ENCODE data around the gene SULT1A2. TPM values are rescaled to one million over a fixed set of nuclear protein-coding genes. Genes with fewer than 3 reads are reported as not detected.
A peak's percentile ranks its signal among the peaks of the same experiment; 100 is the strongest.

Gene SULT1A2
- total and polyA plus RNA-seq, 2 of the 13 experiments (the other 11 are each of a cell fraction or from before 2014, with no cell fraction given), result 33.0 to 34.2 TPM

DNA sequence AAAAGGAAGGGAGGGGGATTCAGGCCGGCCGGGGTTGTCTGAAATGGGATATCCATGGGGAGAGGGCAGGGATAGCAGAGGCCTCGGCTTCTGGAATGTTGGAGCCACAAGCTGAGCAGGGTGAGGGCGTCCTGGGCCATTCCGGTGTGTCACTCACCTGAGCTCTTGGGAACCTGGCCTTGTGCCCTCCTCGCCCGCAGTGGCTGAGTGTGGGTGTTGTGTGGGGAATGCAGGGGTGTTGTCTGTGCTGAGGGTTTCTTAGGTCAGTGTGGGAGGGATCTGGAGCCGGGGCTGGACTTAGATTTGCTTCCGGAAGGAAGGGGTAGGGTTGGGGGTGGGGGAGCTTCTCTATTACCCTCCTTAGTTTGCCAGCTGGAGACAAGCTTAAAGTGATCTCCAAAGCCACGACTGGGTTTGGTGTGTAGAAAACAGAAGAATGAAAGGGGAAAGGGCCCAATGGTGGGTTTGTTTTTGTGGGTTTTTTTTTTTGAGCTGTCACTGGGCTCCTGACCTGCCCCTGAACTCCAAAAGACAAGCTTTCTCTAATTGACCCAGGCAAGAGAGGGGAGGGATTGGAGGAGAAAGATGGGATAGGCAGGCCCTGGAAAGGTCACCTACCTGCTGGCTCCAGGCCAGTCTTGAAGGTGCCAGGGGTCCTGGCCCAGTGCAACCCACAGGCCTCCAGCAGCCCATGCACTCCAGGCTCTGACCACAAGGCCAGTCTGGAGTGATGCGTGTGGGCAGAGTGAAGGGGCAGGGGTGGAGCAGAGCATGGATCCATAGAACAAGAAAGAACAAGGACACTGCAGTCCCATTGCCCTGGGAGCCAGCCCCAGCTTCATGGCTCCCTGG, at the start of gene SULT1A2 (continued):
- TF ChIP-seq, protein P1, sequence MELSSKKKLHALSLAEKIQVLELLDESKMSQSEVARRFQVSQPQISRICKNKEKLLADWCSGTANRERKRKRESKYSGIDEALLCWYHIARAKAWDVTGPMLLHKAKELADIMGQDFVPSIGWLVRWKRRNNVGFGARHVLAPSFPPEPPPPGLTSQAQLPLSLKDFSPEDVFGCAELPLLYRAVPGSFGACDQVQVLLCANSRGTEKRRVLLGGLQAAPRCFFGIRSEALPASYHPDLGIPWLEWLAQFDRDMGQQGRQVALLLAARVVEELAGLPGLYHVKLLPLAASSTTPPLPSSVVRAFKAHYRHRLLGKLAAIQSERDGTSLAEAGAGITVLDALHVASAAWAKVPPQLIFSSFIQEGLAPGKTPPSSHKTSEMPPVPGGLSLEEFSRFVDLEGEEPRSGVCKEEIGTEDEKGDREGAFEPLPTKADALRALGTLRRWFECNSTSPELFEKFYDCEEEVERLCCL (CRISPR knock-in tag; IDR thresholded peaks at IDR 0.05; ENCODE audit: borderline replicate concordance), result peak; percentile 57; the same call in 1 of the 2 replicates
- TF ChIP-seq ZNF724P (CRISPR knock-in tag; IDR thresholded peaks at IDR 0.05; ENCODE audit: borderline replicate concordance) (no peak), ZNF10 (CRISPR knock-in tag; IDR thresholded peaks at IDR 0.05; ENCODE audit: borderline replicate concordance, low read depth) (no peak), SCMH1 (CRISPR knock-in tag; IDR thresholded peaks at IDR 0.05; ENCODE audit: borderline replicate concordance) (no peak), EHMT2 (IDR thresholded peaks at IDR 0.05; ENCODE audit: borderline replicate concordance, low read depth, low read length) (no peak), ZNF589 (CRISPR knock-in tag; conservative IDR thresholded peaks at IDR 0.05) (no peak), BORCS8-MEF2B (CRISPR knock-in tag; IDR thresholded peaks at IDR 0.05) (no peak), CHD2 (IDR thresholded peaks at IDR 0.05; ENCODE audit: low read depth, low read length) (no peak), TMF1 (CRISPR knock-in tag; IDR thresholded peaks at IDR 0.05; ENCODE audit: low read depth) (no peak), STAG1 (CRISPR knock-in tag; IDR thresholded peaks at IDR 0.05) (no peak), ZNF75D (CRISPR knock-in tag; IDR thresholded peaks at IDR 0.05; ENCODE audit: borderline replicate concordance) (no peak), U2AF2 (IDR thresholded peaks at IDR 0.05; ENCODE audit: low read depth, low read length) (0 out of 2 replicates have a peak, but pooled peaks have one; percentile 34), HNRNPLL (IDR thresholded peaks at IDR 0.05; ENCODE audit: low read depth, low read length, poor library complexity, severe bottlenecking) (no peak), SMC3 (IDR thresholded peaks at IDR 0.05; ENCODE audit: low read length) (no peak), RFX1 (IDR thresholded peaks at IDR 0.05) (no peak), ELF4 (CRISPR knock-in tag; IDR thresholded peaks at IDR 0.05; ENCODE audit: borderline replicate concordance) (no peak)
- TF ChIP-seq, protein P2, sequence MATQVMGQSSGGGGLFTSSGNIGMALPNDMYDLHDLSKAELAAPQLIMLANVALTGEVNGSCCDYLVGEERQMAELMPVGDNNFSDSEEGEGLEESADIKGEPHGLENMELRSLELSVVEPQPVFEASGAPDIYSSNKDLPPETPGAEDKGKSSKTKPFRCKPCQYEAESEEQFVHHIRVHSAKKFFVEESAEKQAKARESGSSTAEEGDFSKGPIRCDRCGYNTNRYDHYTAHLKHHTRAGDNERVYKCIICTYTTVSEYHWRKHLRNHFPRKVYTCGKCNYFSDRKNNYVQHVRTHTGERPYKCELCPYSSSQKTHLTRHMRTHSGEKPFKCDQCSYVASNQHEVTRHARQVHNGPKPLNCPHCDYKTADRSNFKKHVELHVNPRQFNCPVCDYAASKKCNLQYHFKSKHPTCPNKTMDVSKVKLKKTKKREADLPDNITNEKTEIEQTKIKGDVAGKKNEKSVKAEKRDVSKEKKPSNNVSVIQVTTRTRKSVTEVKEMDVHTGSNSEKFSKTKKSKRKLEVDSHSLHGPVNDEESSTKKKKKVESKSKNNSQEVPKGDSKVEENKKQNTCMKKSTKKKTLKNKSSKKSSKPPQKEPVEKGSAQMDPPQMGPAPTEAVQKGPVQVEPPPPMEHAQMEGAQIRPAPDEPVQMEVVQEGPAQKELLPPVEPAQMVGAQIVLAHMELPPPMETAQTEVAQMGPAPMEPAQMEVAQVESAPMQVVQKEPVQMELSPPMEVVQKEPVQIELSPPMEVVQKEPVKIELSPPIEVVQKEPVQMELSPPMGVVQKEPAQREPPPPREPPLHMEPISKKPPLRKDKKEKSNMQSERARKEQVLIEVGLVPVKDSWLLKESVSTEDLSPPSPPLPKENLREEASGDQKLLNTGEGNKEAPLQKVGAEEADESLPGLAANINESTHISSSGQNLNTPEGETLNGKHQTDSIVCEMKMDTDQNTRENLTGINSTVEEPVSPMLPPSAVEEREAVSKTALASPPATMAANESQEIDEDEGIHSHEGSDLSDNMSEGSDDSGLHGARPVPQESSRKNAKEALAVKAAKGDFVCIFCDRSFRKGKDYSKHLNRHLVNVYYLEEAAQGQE (IDR thresholded peaks at IDR 0.05; ENCODE audit: borderline replicate concordance in 1 of 2, low read depth in 1 of 2, low read length in 2 of 2), result no peak
- TF ChIP-seq, protein P3, sequence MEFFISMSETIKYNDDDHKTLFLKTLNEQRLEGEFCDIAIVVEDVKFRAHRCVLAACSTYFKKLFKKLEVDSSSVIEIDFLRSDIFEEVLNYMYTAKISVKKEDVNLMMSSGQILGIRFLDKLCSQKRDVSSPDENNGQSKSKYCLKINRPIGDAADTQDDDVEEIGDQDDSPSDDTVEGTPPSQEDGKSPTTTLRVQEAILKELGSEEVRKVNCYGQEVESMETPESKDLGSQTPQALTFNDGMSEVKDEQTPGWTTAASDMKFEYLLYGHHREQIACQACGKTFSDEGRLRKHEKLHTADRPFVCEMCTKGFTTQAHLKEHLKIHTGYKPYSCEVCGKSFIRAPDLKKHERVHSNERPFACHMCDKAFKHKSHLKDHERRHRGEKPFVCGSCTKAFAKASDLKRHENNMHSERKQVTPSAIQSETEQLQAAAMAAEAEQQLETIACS (CRISPR knock-in tag; IDR thresholded peaks at IDR 0.05), result no peak
- TF ChIP-seq, protein P4, sequence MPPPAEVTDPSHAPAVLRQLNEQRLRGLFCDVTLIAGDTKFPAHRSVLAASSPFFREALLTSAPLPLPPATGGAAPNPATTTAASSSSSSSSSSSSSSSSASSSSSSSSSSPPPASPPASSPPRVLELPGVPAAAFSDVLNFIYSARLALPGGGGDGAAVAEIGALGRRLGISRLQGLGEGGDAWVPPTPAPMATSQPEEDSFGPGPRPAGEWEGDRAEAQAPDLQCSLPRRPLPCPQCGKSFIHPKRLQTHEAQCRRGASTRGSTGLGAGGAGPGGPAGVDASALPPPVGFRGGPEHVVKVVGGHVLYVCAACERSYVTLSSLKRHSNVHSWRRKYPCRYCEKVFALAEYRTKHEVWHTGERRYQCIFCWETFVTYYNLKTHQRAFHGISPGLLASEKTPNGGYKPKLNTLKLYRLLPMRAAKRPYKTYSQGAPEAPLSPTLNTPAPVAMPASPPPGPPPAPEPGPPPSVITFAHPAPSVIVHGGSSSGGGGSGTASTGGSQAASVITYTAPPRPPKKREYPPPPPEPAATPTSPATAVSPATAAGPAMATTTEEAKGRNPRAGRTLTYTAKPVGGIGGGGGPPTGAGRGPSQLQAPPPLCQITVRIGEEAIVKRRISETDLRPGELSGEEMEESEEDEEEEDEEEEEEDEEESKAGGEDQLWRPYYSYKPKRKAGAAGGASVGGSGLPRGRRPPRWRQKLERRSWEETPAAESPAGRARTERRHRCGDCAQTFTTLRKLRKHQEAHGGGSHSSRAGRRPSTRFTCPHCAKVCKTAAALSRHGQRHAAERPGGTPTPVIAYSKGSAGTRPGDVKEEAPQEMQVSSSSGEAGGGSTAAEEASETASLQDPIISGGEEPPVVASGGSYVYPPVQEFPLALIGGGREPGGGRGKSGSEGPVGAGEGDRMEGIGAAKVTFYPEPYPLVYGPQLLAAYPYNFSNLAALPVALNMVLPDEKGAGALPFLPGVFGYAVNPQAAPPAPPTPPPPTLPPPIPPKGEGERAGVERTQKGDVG (CRISPR knock-in tag; IDR thresholded peaks at IDR 0.05; ENCODE audit: borderline replicate concordance), result no peak
